Stimulated activated CD8-positive, alpha-beta memory T cell treated with anti-CD3 and anti-CD28 coated beads, Interleukin-7, amount 100 ng/mL, for 24 hours (primary cell): Measurements from ENCODE around the gene REEP2.
A peak's percentile ranks its signal among the peaks of the same experiment; 100 is the strongest.

Experiments used
- DNase-seq: peaks from one replicate; pipeline ENCODE4 v3.0.0-alpha.2; 2020; ENCODE audit warnings: low read depth

REEP2 gene

DNA sequence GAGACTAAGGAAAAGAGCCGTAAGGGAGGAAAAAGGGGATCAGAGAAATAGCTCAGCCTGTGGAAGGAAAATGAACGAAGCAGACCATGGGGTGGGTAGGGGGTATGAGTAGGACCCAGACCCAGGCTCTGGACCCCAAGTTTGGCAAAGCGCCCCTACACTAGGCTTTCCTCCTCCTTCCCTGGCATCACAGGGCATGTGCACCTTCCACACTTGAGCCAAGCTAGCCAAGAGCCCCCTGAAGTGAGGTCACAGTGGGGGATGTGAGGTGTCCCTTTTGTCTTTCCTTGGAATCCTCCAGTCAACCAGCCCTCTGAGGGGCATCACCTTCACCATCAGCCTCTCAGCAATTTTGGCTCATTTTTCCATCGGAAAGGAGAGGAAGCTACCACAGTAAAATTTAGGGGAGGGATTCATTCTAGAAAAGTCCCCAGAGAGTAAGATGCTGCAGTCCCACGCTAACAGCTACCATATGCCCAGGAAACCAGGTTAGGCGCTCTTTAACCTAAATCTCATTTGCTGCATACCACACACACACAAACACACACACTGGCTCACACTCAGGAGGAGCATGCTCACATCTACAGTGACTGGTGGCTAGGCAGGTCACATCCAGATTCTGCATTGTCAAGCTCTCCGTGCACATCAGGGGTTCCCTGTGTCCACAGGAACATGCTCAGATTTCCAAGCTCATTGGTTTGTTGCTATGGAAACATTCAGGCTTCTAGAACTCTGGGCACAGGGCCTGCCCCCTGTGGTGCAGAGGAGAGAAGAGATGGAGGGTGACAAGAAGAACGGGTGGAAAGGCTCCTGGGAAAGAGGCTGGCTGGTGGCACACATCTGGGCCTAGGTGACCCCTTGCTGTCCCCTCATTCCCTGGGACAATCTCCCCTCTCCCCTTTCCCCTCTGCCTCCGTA lies 9.9 kb downstream of the REEP2 start:
- DNase-seq: no peak

DNA sequence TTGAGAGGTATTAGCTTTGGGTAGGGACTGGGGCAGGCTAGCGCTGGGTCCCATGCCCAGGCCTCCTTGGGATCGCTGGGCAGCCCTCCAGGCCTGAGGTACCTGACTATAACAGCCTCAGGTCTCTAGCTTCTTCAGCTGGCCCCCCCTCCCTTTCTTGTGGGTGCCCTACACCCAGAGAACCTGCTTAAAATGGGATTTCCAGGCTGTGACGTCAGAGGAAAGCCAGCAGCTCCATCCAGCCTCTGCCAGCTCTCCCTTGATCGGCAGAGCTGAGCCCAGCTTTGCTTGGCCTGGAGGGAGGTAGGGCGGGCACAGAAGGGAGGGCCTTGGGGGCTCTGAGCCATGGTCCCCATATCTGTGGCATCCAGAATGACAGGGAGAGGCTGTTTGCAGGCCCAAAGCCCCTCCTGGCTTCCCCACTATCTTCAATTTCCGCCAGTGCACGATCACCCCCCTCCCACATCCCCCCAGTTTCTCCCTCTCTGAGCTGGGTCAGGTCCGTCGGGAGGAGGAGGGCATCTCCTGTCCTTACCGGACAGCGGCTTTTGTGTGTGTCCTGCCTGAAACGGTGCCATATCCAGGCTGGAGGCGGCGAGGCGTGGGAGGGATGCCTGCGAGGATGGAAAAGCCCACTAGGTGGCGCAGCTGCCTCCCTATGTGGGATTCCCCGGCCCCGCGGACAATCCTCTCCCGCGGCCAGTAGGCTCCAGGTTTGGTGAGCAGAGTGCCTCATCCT lies 10.8 kb downstream of the REEP2 start:
- DNase-seq: peak; percentile 70

DNA sequence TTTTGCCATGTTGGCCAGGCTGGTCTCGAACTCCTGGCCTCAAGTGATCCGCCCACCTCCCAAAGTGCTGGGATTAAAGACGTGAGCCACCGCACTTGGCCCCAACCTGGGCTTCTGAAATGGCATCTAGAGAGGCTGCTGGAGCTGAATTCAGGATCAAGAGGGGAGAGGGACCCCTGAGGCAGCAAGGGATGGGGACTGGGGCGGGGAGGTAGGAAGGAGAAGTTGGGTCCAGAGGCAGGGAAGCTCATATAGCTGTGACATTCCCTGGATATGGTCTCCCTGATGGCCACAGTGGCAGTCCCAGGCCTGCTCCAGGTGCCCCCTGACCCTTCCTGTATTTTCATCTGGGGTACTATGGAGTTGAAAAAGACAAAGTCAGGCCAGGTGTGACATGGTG lies 12.1 kb downstream of the REEP2 start:
- DNase-seq: no peak

DNA sequence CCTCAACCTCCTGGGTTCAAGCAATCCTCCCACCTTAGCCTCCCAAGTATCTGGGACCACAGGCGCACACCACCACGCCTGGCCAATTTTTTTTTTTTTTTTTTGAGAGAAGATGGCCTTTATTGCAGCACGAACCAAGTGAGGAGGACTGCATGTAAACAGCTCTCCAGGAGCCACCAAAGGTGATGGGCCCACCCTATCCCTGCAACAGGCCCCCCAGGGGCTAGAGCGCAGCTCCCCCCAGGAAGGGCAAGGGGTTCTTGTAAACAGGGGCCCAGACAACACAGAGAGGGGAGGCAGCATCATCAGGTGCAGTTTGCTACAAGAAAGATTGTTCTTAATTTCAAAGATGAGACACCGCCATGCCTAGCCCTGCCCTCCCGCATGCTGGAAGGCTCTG lies 13.9 kb downstream of the REEP2 start:
- DNase-seq: no peak

DNA sequence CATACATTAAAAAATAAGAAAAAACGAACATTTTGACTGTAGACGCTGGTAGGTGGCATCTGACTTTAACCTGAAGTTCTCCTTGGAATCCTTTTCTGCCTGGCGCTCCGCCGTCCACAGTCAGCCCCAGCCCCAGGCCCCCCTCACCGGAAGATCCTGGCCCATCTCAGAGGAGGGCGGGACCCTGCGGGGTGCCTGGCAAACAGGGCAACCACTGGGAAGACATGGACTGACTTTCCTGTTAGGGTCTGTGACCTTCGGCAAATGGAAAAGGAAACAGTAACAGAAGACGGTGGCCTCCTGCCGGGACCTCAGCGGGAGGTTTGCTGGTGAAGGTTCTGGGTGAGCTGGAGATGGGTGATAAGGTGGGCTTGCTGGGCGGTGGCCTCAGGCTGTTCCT lies 14.7 kb downstream of the REEP2 start:
- DNase-seq: no peak

DNA sequence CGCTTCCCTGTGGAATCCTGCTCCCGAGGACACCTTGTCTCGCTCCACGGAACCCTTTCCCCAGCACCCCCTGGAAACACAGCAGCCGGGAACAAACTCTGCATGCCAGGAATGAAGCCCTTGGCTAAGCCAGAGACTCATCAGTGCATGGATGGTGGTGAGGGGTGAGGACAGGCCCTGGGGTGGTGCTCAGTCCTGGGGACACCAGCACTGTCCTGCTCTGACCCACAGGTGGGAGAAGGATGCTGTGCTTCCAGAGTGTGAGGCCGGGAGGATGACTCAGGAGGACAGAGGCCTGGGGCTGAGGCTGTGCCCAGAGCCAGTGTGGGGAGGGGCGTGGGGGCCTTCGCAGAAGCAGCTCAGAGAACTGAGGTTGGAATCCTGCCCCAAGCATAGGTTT lies 15.3 kb downstream of the REEP2 start:
- DNase-seq: no peak

DNA sequence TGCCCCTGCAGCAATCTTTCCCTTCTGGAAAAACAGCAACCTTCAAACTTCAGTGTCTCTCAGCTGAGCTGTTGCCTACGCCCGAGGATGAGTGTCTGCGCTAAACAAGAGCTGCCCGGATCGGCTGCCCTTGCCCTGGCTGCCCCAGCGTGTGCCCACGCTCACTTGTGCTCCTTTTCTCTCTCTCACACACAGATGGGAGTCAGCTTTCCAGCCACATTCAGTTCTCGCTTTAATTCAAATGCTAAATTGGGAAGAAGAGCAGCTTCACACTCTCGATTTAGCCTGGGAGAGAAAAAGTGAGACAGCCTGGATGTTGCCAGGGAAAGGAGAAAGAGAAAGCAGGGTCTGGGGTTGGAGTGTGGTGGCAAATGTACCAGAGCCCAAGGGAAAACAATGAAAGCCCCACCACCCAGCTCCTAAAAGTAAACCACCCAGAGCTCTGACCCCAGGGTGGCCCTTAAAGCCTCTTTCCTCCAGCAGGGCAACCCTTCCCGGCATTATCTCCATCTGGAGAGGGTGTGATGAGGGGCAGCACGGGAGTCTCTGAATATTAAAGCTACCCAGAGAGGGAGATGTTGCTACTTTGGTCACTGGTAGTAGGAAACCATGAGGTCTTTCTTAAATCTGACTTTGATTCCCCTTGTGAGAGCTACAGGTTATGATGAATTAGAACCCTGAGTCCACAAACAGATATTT lies 16.5 kb downstream of the REEP2 start:
- no peak for DNase-seq

DNA sequence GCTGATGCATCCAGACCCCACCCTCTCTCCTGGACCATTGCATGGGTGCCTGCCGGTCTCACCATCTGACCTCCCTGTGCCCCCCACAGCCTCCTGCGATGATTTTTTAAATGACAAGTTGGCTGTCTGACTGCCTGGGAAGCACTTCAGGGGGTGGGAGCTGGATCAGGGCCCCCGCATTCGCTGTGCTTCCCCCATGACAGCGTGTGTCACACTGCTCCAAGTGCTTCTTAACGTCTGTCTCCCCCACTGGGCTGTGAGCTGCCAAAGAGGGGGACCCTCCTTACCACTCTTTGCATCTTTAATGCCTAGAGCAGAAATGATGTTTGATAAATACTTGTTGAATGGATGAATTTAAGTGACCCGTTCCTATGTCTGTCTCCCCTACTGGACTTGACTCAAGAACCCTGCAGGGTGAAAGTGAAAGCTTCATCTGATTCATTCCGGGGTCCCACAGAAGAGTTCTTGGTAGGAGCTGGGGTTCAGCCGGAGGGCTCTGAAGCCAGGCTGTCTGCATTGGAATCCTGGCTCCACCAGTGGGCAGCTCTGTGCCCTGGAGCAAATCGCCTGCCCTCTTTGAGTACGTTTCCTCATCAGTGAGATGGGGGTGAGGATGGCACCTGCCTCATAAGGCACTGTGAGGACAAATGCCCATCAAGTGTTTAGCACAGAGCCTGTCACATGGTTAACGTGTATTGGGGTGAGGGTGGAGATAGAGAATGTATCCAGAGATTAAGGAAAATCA lies 18.8 kb downstream of the REEP2 start:
- DNase-seq: no peak

DNA sequence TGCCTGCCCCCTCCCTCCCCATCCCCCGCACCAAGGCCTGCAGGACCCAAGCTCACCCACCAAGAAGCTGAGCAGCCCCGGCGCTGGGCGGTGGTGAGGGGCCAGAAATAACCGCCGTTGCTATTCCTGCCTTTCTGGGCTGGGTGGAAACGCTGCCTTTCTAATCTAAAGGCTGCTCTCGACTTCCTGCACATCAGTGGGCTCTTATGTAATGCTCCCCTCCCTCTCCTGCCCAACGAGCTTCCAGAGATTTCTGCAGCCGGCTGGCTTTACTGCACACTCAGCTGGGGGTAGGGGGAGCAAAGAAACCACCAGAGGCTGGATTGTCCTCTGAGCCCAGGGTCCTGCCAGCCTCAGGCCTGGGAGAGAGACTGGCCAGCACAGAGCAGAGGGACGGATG lies 19.5 kb downstream of the REEP2 start:
- no peak for DNase-seq

DNA sequence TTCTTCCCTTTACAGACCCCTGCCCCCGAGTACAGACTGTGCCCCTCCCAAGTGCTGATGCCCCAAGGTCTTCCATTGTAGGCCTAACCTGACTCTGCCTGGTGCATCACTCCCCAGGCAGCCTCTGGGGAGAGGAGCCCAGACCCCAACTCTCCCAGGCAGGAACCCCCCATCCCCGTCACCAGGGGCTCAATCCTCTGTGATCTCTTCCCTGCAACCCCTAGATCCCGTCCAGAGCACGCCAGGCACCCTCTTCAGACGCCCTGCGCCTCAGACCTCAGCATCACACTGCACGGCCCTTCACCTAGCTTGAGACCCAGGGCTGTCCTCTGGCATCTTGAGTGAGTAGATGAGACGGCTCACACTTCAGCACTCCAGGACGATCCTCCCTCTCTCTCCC lies 20.0 kb downstream of the REEP2 start:
- DNase-seq: no peak

DNA sequence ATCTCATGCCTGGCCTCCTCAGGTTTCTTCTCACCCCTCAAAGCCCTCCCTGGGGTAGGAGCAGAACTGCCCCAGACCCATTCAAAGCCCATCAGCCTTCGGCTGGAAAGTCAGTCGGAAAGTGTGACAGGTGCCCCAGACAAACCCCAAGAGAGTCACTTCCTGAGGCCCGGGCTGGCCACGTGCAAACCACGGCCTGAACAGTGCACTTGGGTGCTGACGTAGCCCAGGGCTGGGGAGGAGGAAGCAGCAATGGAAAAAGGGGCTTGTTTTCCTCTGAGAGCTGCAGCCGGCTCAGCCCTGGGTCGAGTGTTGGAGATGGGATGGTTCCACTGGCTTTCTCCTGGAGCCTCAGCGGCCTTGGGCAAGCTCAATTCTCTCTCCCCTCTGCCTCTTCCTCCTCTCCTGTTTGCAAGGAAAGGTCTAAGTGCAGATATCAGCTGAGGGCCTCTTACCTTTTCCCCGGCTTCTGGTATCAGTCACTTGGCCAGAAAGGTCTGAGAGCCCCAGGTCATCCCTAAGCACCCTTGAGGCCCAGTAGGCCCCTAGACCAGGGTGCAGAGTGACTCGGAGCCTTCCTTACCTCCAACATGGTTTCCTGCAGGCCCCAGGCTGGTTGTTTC lies 20.6 kb downstream of the REEP2 start:
- DNase-seq: peak; percentile 73

DNA sequence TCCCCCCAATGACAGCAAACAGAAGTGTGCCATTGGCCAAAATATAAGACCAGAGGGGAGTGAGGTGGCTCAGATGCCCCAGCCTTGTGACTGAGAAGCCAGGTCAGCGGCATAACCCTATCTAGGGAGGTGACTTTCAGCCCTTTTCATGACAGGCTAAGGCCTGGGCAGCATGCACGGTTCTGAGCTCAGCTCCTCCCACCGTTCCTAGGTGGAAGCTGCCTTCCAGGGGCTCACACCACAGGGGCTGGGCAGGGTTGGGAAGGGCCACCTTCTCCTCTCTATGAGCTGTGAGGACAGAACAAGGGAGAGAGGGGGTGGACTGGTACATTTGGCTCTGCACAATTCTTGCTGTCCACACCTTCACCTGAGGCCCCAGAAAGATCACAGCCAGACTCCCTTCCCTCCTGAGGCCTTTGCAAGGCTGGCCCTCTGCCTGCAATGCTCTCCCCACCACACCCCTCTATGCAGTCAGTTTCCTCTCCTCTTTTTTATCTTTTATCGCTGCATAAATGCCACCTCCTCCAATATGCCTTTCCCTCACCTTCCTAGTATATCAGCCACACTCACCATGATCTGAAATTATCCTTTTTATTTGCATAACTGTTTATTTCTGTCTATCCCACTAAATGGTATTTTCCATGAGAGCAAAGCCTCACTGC lies 21.3 kb downstream of the REEP2 start:
- no peak for DNase-seq

DNA sequence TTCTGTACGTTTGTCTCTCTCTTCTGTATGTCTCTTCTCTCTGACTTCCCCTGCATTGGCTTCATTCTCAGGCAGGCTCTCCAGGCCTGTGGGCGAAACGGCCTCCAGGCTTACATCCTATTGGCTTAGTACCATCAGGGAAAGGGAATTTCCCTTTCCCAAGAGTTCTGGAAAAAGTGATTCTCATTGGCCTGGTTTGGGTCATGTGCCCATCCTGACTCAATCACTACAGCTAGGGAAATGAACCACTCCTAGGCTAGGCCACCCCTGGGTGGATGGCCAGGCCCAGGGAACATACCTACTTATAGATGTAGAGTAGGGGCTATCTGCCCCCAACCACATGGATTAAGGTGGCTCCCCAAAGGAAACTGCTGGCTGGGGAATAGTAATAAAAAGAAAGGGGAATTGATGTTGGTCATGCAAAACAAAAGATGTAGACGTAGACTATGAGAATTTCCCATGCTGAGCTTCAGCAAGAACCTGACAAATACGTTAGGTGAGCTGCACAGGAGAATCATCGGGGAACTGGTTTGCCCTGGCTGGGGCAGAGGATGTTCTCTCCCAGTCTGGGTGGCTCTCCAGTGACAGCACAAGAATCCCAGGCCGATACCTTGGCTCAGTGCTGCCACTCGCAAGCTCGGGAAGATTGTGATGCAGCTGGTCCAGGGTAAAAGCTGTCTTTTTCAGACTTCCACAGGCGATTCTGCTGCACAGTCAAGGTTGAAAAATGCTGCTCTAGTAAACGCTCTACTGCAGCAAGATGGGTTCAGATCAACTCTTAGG lies 22.7 kb downstream of the REEP2 start:
- DNase-seq: no peak

DNA sequence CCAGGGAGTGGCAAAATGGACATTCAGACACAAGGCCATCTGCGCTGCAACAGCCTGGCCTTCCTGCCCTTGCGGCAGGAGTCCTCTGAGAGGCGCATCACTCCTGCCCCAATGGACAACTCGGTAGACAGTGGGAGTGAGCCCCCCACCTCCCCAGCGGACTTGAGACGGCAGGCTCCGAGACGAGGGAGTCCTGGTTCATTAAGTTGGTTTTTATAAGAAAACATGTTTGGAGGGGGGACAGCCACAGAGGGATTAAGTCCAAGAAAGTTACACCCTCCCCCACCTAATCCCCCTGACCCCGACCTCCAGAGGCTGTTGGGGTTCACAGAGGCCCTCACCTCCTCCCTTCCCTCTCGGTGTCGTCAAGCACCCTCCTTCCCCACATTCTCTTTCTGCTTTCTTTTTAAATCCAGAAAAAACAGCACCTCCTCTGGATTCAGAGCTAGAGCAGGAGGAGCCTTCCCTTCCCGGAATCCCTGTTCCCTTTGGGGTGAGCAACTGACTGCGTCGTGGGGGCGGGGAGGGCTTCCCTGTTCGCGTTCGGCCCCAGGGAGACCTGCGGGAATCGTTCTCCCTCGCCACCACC lies 24.7 kb downstream of the REEP2 start:
- DNase-seq: no peak

DNA sequence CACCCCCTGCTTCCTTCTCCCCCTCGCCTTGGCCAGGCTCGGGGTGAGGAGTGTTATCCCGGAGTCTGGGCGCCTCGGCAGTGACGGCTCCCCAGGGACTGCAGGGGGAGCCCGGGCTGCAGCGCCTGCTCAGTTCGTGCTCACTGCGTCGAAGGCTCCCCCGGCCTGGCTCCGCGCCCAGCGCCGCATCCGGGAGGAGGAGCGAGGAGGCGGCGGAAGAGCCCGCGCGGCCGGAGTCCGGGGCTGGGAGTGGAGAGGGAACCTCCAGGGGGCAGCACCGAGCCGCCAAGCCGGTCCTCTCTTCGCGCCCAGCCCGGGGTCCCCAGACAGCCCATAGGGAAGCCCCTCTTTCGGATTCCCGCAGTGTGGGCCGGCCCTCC lies 25.1 kb downstream of the REEP2 start:
- DNase-seq: peak; percentile 86

DNA sequence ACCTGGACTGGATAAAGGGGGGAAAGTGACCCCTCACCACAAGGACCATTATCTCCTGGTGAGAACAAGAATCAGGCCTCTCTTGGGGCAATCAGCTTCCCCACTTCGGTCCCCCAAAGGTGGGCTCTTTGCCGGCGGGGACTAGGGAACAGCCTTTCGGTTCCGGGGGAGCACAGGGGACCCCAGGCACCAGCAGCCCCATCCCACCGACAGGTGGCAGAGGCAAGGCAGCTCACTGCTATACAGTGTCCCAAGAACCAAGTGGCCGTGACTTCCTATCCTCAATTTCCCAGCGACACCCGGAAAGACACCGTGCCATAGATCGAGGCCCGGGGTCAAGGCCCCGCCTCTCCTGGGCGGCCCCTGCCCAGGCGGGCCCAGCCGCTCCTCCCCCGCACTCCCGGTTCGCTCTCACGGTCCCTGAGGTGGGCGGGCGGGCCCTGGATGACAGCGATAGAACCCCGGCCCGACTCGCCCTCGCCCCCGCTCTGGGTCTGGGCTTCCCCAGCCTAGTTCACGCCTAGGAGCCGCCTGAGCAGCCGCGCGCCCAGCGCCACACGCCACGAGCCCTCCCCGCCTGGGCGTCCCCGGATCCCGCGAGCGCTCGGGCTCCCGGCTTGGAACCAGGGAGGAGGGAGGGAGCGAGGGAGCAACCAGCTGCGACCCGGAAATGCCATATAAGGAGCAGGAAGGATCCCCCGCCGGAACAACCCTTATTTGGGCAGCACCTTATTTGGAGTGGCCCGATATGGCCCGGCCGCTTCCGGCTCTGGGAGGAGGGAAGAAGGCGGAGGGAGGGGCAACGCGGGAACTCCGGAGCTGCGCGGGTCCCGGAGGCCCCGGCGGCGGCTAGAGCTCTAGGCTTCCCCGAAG lies 25.8 kb downstream of the REEP2 start:
- peak; percentile 91 for DNase-seq

DNA sequence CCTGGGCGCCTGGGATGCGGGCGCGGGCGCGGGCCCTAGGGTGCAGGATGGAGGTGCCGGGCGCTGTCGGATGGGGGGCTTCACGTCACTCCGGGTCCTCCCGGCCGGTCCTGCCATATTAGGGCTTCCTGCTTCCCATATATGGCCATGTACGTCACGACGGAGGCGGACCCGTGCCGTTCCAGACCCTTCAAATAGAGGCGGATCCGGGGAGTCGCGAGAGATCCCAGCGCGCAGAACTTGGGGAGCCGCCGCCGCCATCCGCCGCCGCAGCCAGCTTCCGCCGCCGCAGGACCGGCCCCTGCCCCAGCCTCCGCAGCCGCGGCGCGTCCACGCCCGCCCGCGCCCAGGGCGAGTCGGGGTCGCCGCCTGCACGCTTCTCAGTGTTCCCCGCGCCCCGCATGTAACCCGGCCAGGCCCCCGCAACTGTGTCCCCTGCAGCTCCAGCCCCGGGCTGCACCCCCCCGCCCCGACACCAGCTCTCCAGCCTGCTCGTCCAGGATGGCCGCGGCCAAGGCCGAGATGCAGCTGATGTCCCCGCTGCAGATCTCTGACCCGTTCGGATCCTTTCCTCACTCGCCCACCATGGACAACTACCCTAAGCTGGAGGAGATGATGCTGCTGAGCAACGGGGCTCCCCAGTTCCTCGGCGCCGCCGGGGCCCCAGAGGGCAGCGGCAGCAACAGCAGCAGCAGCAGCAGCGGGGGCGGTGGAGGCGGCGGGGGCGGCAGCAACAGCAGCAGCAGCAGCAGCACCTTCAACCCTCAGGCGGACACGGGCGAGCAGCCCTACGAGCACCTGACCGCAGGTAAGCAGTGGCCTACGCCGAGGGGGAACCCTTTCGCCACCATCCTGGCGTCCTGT lies 26.6 kb downstream of the REEP2 start, which contains the start of gene EGR1:
EGR1 (plus strand) TSS at position 219 of the 864 bp plus-strand sequence; CDS start at position 502, 283 bp downstream.
- peak; percentile 89 for DNase-seq
